Heart left ventricle (tissue), 16 donors: ENCODE results near the gene WDHD1. TPM values are rescaled to one million over a fixed set of nuclear protein-coding genes. Genes with fewer than 3 reads are reported as not detected.
"Not testable (repeated sequence)": the region's sequence is repeated elsewhere in the genome, so short reads cannot be mapped to it uniquely, and the experiment has no call there.

ENCODE experiments used
- ATAC-seq, 4 donors: fragments of 200-7000 bp; cut with Tn5 transposase; one replicate each; pipeline ENCODE4 v1.9.1; 2020 to 2022; ENCODE audit warnings: moderate library complexity in 4 of 4, mild to moderate bottlenecking in 3 of 4, moderate number of reproducible peaks in 1 of 4
- DNase-seq, 5 donors: peaks; one replicate each; pipeline ENCODE4 v3.0.0-alpha.2; 2020
- H3K27ac ChIP-seq, 12 donors: fragments of 200-600 bp; sonication (generic) in 4 of 12; one replicate each; pipeline versions ENCODE4 v1.5.0 to v1.8.0; 2016 to 2022; ENCODE audit warnings: mild to moderate bottlenecking in 2 of 12
- H3K27me3 ChIP-seq, 9 donors: fragments of 200-600 bp; sonication (generic) in 2 of 9; one replicate each; pipeline versions ENCODE4 v1.5.1 to v1.8.0; 2016 to 2022; ENCODE audit warnings: mild to moderate bottlenecking in 3 of 9
- H3K36me3 ChIP-seq, 9 donors: fragments of 200-600 bp; sonication (generic) in 2 of 9; one replicate each; pipeline versions ENCODE4 v1.5.0 to v1.8.0; 2018 to 2022; ENCODE audit warnings: mild to moderate bottlenecking in 2 of 9
- H3K4me1 ChIP-seq, 12 donors: fragments of 200-600 bp; sonication (generic) in 4 of 12; one replicate each; pipeline versions ENCODE4 v1.5.0 to v1.8.0; 2016 to 2022; ENCODE audit warnings: mild to moderate bottlenecking in 3 of 12
- H3K4me3 ChIP-seq, 12 donors: fragments of 200-600 bp; sonication (generic) in 4 of 12; one replicate each; pipeline versions ENCODE4 v1.5.0 to v1.8.0; 2017 to 2022; ENCODE audit warnings: mild to moderate bottlenecking in 9 of 12, moderate library complexity in 4 of 12
- H3K9me3 ChIP-seq, 12 donors: fragments of 200-600 bp; sonication (generic) in 4 of 12; one replicate each; pipeline versions ENCODE4 v1.5.0 to v1.8.0; 2016 to 2022; ENCODE audit warnings: mild to moderate bottlenecking in 1 of 12
- CTCF ChIP-seq, 12 donors: fragments of 200-600 bp; sonication (generic) in 4 of 12; IDR thresholded peaks; one replicate each; pipeline versions ENCODE4 v1.5.0 to v1.8.0; 2018 to 2022; ENCODE audit warnings: antibody characterized with exemption in 12 of 12, mild to moderate bottlenecking in 5 of 12
- POLR2A ChIP-seq, 2 donors: fragments of 450-650 bp; IDR thresholded peaks; one replicate each; pipeline ENCODE4 v1.6.1; 2017; ENCODE audit warnings: antibody characterized with exemption in 2 of 2, mild to moderate bottlenecking in 2 of 2, moderate library complexity in 2 of 2
- WGBS, 4 donors: extraction: QIAGEN DNeasy Blood & Tissue Kit in 2 of 4; methylation state at CpG; one replicate each; pipeline versions ENCODE4 v1.1.5 to v1.1.7; 2013 to 2018; 5-methylcytosine and 5-hydroxymethylcytosine counted together
- intact Hi-C, 10 donors: fragments of 100-400 bp; cut with DNase I; formaldehyde crosslinking; loops; one replicate each; pipeline versions ENCODE4 v1.11.1 to v1.14.2; 2022
- polyA plus RNA-seq, 2 donors: library from polyadenylated mRNA; stranded (reverse); fragments of 200-250 nt; gene quantifications; one replicate each; pipeline ENCODE4 v1.2.3, GENCODE V29; 2013
- total RNA-seq, 9 donors: library from RNA; depleted of rRNA in 2 of 9; stranded (reverse); fragments of >200 nt in 2 of 9; fragmentation: NEBNext Ultra II Directional in 3 of 9; extraction: Animal tissue kit (Norgen Biotek cat#: 25700) in 3 of 9; gene quantifications; one replicate each; pipeline versions ENCODE4 v1.1.0 to v1.2.4, GENCODE V29; 2016 to 2023
- donor health status: ischemic (EF 13 %, LVEDD 7.1; RV severe dilation, severe dysfunction).
- donor health status: healthy with polysubstance abuse.
- donor health status: DM: no; HTN: yes; CAD: no.
- donor health status: DM: no; HTN: no; CAD: no.
- donor health status: ischemic (EF 25% LVEDD 6.9; RV normal size, moderate dysfunction).
- donor health status: ischemic (EF 25% LVEDD 5.7; RV mildly dilated, moderate dysfunction).
- donor health status: healthy.
- donor health status: DM: yes; HTN: yes; CAD: no.
- donor health status: ischemic (EF 35%, LVEDD 5.7; RV mildly dilated, moderate dysfunction).
- donor health status: nonischemic (EF 11% LVEDD 7.7; RV severe dilation, severe dysfunction).
- donor health status: DM: yes; HTN: yes; CAD: no.
- donor health status: PGD.
- donor health status: ischemic (EF 29% LVEDD 5.4; RV normal size, mild dysfunction).
- donor health status: nonischemic (EF 23%, LVEDD 6.1; RV moderate dilation, normal function).

Gene WDHD1
- total and polyA plus RNA-seq, 11 donors: 0.42 to 3.5 (median 1.4) TPM

GRCh38 chr14:54927551-54927950, 99.3 kb downstream of the WDHD1 start:
- intact Hi-C loops: no loop called here
- Histone ChIP-seq H3K9me3 (no peaks in the 10 kb centered on the region), H3K36me3 (no peaks in the 10 kb centered on the region), H3K27ac (no peak overlapping the region), H3K4me3 (no peak overlapping the region), H3K27me3 (no peaks in the 10 kb centered on the region), H3K4me1 (no peaks in the 10 kb centered on the region)
- no peak for TF ChIP-seq CTCF (IDR thresholded peaks at IDR 0.05)
- no peak for TF ChIP-seq POLR2A (IDR thresholded peaks at IDR 0.05)
- ATAC-seq (no peak), DNase-seq (no peak)
- 81 to 87% (median 84%) methylated on average over 1 of the region's 1 CpG for WGBS, 4 donors

GRCh38 chr14:54926570-54926969, 100.3 kb downstream of the WDHD1 start:
- H3K9me3 ChIP-seq, H3K27ac ChIP-seq, H3K4me3 ChIP-seq, H3K27me3 ChIP-seq, ATAC-seq, H3K4me1 ChIP-seq, intact Hi-C loops, H3K36me3 ChIP-seq, DNase-seq: not testable (repeated sequence)
- 92 to 95% (median 93%) methylated on average over 5 of the region's 5 CpGs for WGBS, 4 donors

- no peak for TF ChIP-seq CTCF (IDR thresholded peaks at IDR 0.05)
- no peak for ATAC-seq
- Histone ChIP-seq H3K27ac (no peak overlapping the region), H3K27me3 (no peaks in the 10 kb centered on the region), H3K9me3 (no peaks in the 10 kb centered on the region), H3K4me1 (no peaks in the 10 kb centered on the region), H3K4me3 (no peak overlapping the region), H3K36me3 (no peaks in the 10 kb centered on the region)
- WGBS, 4 donors: 64 to 79% (median 73%) methylated on average over 3 of the region's 3 CpGs
- no peak for DNase-seq
- intact Hi-C loops: no loop called here
Measured at GRCh38 chr14:54922598-54922997, 104.3 kb downstream of the WDHD1 start.

DNA sequence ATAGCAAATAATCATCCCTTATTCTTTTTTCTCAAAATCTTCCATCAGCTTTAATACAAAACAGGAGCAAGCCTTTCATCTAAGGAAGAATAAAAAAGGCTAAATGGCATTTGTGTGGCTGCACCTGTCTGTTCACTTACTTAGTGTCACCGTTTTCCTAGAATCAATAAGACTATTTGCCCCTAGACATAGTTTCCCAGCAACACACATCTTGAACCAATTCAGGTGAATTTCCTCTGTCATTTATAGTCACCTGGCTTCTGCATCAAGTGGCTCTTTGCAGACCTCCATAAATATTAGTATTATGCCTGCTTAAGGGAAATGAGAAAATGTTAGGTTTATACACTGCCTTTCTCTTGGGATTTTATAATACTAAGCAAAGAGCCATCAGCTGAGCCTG, 106.8 kb downstream of the WDHD1 start:
- H3K4me3 ChIP-seq: no peak overlapping the region
- no peak overlapping the region for H3K27ac ChIP-seq
- H3K9me3 ChIP-seq: no peaks in the 10 kb centered on the region
- ATAC-seq (no peak), DNase-seq (no peak)
- H3K4me1 ChIP-seq: no peaks in the 10 kb centered on the region
- no peak for TF ChIP-seq POLR2A (IDR thresholded peaks at IDR 0.05)
- TF ChIP-seq CTCF (IDR thresholded peaks at IDR 0.05): no peak
- no peaks in the 10 kb centered on the region for H3K27me3 ChIP-seq
- WGBS, 4 donors: 75 to 83% (median 79%) methylated on average over 1 of the region's 1 CpG
- intact Hi-C loops: no loop called here
- H3K36me3 ChIP-seq: no peaks in the 10 kb centered on the region

GRCh38 chr14:54919330-54919729, 107.6 kb downstream of the WDHD1 start:
- Histone ChIP-seq H3K9me3 (no peaks in the 10 kb centered on the region), H3K27me3 (no peaks in the 10 kb centered on the region), H3K36me3 (no peaks in the 10 kb centered on the region), H3K27ac (no peak overlapping the region), H3K4me3 (no peak overlapping the region), H3K4me1 (no peaks in the 10 kb centered on the region)
- TF ChIP-seq POLR2A (IDR thresholded peaks at IDR 0.05) (no peak), CTCF (IDR thresholded peaks at IDR 0.05) (no peak)
- no peak for ATAC-seq
- DNase-seq: no peak
- intact Hi-C loops: no loop called here
